Activated naive CD8-positive, alpha-beta T cell treated with anti-CD3 and anti-CD28 coated beads, Interleukin-2, amount 50 U/mL, for 24 hours (primary cell): Measurements from ENCODE around the gene HIGD1A.

Experiments used
- ATAC-seq: fragments of 150-1000 bp; cut with Tn5 transposase; one replicate; pipeline ENCODE4 v1.10.0; 2021
- DNase-seq: peaks from one replicate; pipeline ENCODE4 v3.0.0; 2021
- H3K27ac Mint-ChIP-seq: one replicate; pipeline ENCODE4 v1.8.0; 2021; ENCODE audit warnings: mild to moderate bottlenecking, mixed read lengths
- H3K27me3 Mint-ChIP-seq: one replicate; pipeline ENCODE4 v1.8.0; 2021; ENCODE audit warnings: mixed read lengths
- H3K36me3 Mint-ChIP-seq: one replicate; pipeline ENCODE4 v1.8.0; 2021; ENCODE audit warnings: low read depth, mixed read lengths
- H3K4me1 Mint-ChIP-seq: one replicate; pipeline ENCODE4 v1.8.0; 2021; ENCODE audit warnings: mixed read lengths
- H3K4me3 Mint-ChIP-seq: one replicate; pipeline ENCODE4 v1.8.0; 2021; ENCODE audit warnings: mild to moderate bottlenecking, moderate library complexity, mixed read lengths
- H3K9me3 Mint-ChIP-seq: one replicate; pipeline ENCODE4 v1.8.0; 2021; ENCODE audit warnings: mixed read lengths

HIGD1A gene

GRCh38 chr3:42804106-42804830 is at the start of gene HIGD1A:
Gene HIGD1A, minus strand, starts transcription at chr3:42804490. Its CDS starts 10,237 bp downstream, at chr3:42794253.
- peaks cover 47% of the 10 kb centered on the region for H3K4me1 Mint-ChIP-seq
- H3K27me3 Mint-ChIP-seq = peaks cover 10% of the 10 kb centered on the region
- no peaks in the 10 kb centered on the region for H3K9me3 Mint-ChIP-seq
- peak; percentile 100 for ATAC-seq
- peak within 1 kb of the TSS; percentile 93 for H3K27ac Mint-ChIP-seq
- peaks cover 12% of the 10 kb centered on the region for H3K36me3 Mint-ChIP-seq
- DNase-seq = peak; percentile 93
- peak within 1 kb of the TSS; percentile 99 for H3K4me3 Mint-ChIP-seq

- Mint-ChIP-seq H3K4me1 (no peaks in the 10 kb centered on the region), H3K9me3 (no peaks in the 10 kb centered on the region), H3K27ac (no peak overlapping the region), H3K4me3 (no peak overlapping the region), H3K36me3 (no peaks in the 10 kb centered on the region), H3K27me3 (peaks cover 6% of the 10 kb centered on the region)
- no peak for ATAC-seq
- no peak for DNase-seq
Measured at GRCh38 chr3:42853739-42854302, 49.5 kb upstream of the HIGD1A start.

- DNase-seq = no peak
- no peaks in the 10 kb centered on the region for H3K4me1 Mint-ChIP-seq
Measured at GRCh38 chr3:42853056-42853455, 48.8 kb upstream of the HIGD1A start.

GRCh38 chr3:42852441-42852840 is 48.2 kb upstream of the HIGD1A start:
- Mint-ChIP-seq H3K27ac (no peak overlapping the region), H3K9me3 (no peaks in the 10 kb centered on the region), H3K27me3 (peaks cover 4% of the 10 kb centered on the region), H3K36me3 (no peaks in the 10 kb centered on the region), H3K4me1 (peaks cover 5% of the 10 kb centered on the region), H3K4me3 (no peak overlapping the region)
- ATAC-seq (no peak), DNase-seq (no peak)

More at GRCh38 chr3:42853056-42853455, 48.8 kb upstream of the HIGD1A start:
- no peak overlapping the region for H3K4me3 Mint-ChIP-seq
- no peak for ATAC-seq
- H3K9me3 Mint-ChIP-seq = no peaks in the 10 kb centered on the region
- no peaks in the 10 kb centered on the region for H3K36me3 Mint-ChIP-seq
- H3K27ac Mint-ChIP-seq = no peak overlapping the region
- H3K27me3 Mint-ChIP-seq = peaks cover 4% of the 10 kb centered on the region

GRCh38 chr3:42851228-42851834 is 47.0 kb upstream of the HIGD1A start:
- Mint-ChIP-seq H3K9me3 (no peaks in the 10 kb centered on the region), H3K27me3 (peaks cover 2% of the 10 kb centered on the region), H3K4me1 (peaks cover 16% of the 10 kb centered on the region), H3K36me3 (no peaks in the 10 kb centered on the region), H3K27ac (no peak overlapping the region), H3K4me3 (no peak overlapping the region)
- ATAC-seq (no peak), DNase-seq (no peak)

- DNase-seq (no peak), ATAC-seq (no peak)
- Mint-ChIP-seq H3K9me3 (no peaks in the 10 kb centered on the region), H3K27me3 (peaks cover 2% of the 10 kb centered on the region), H3K36me3 (no peaks in the 10 kb centered on the region), H3K4me3 (no peak overlapping the region), H3K27ac (no peak overlapping the region), H3K4me1 (peaks cover 23% of the 10 kb centered on the region)
Measured at GRCh38 chr3:42850263-42850662, 46.0 kb upstream of the HIGD1A start.

- Mint-ChIP-seq H3K9me3 (no peaks in the 10 kb centered on the region), H3K27me3 (peaks cover 1% of the 10 kb centered on the region), H3K4me3 (no peak overlapping the region), H3K36me3 (no peaks in the 10 kb centered on the region), H3K4me1 (peaks cover 23% of the 10 kb centered on the region), H3K27ac (no peak overlapping the region)
- ATAC-seq = no peak
- DNase-seq = no peak
Measured at GRCh38 chr3:42849017-42849416, 44.7 kb upstream of the HIGD1A start.

- ATAC-seq = no peak
- Mint-ChIP-seq H3K4me3 (no peak overlapping the region), H3K9me3 (no peaks in the 10 kb centered on the region), H3K27me3 (no peaks in the 10 kb centered on the region), H3K36me3 (no peaks in the 10 kb centered on the region), H3K27ac (peak overlapping the region; percentile 72), H3K4me1 (peaks cover 23% of the 10 kb centered on the region)
- DNase-seq = no peak
Measured at GRCh38 chr3:42847731-42848130, 43.4 kb upstream of the HIGD1A start.

GRCh38 chr3:42846685-42847522 is 42.6 kb upstream of the HIGD1A start:
- no peaks in the 10 kb centered on the region for H3K9me3 Mint-ChIP-seq
- ATAC-seq (peak; percentile 44), DNase-seq (peak; percentile 25)
- H3K4me1 Mint-ChIP-seq = peaks cover 23% of the 10 kb centered on the region
- H3K36me3 Mint-ChIP-seq = no peaks in the 10 kb centered on the region
- H3K27me3 Mint-ChIP-seq = no peaks in the 10 kb centered on the region
- peak overlapping the region; percentile 21 for H3K4me3 Mint-ChIP-seq
- peak overlapping the region; percentile 72 for H3K27ac Mint-ChIP-seq

GRCh38 chr3:42844815-42845214 is 40.5 kb upstream of the HIGD1A start:
- DNase-seq (no peak), ATAC-seq (no peak)
- no peaks in the 10 kb centered on the region for H3K9me3 Mint-ChIP-seq
- no peaks in the 10 kb centered on the region for H3K27me3 Mint-ChIP-seq
- H3K4me3 Mint-ChIP-seq = no peak overlapping the region
- no peaks in the 10 kb centered on the region for H3K36me3 Mint-ChIP-seq
- no peak overlapping the region for H3K27ac Mint-ChIP-seq
- peaks cover 23% of the 10 kb centered on the region for H3K4me1 Mint-ChIP-seq

GRCh38 chr3:42844412-42844713 is 40.1 kb upstream of the HIGD1A start:
- Mint-ChIP-seq H3K4me3 (no peak overlapping the region), H3K27me3 (no peaks in the 10 kb centered on the region), H3K27ac (no peak overlapping the region)

GRCh38 chr3:42843713-42844411 is 39.6 kb upstream of the HIGD1A start:
- no peak for DNase-seq
- no peak overlapping the region for H3K4me3 Mint-ChIP-seq
- H3K36me3 Mint-ChIP-seq = no peaks in the 10 kb centered on the region
- H3K4me1 Mint-ChIP-seq = peaks cover 23% of the 10 kb centered on the region
- ATAC-seq = no peak
- no peaks in the 10 kb centered on the region for H3K9me3 Mint-ChIP-seq
- no peaks in the 10 kb centered on the region for H3K27me3 Mint-ChIP-seq
- H3K27ac Mint-ChIP-seq = no peak overlapping the region

More at GRCh38 chr3:42844412-42844713, 40.1 kb upstream of the HIGD1A start:
- H3K4me1 Mint-ChIP-seq = peaks cover 23% of the 10 kb centered on the region
- H3K36me3 Mint-ChIP-seq = no peaks in the 10 kb centered on the region
- ATAC-seq (no peak), DNase-seq (no peak)
- H3K9me3 Mint-ChIP-seq = no peaks in the 10 kb centered on the region

GRCh38 chr3:42841332-42841731 is 37.0 kb upstream of the HIGD1A start:
- peaks cover 8% of the 10 kb centered on the region for H3K4me1 Mint-ChIP-seq
- H3K36me3 Mint-ChIP-seq = no peaks in the 10 kb centered on the region
- H3K27me3 Mint-ChIP-seq = no peaks in the 10 kb centered on the region
- DNase-seq (no peak), ATAC-seq (no peak)
- no peak overlapping the region for H3K27ac Mint-ChIP-seq
- no peaks in the 10 kb centered on the region for H3K9me3 Mint-ChIP-seq
- H3K4me3 Mint-ChIP-seq = no peak overlapping the region

- no peak for DNase-seq
- ATAC-seq = peak; percentile 80
- no peak overlapping the region for H3K27ac Mint-ChIP-seq
Measured at GRCh38 chr3:42839616-42840015, 35.3 kb upstream of the HIGD1A start.

More at GRCh38 chr3:42839616-42840015, 35.3 kb upstream of the HIGD1A start:
- H3K9me3 Mint-ChIP-seq = no peaks in the 10 kb centered on the region
- no peaks in the 10 kb centered on the region for H3K36me3 Mint-ChIP-seq
- H3K27me3 Mint-ChIP-seq = no peaks in the 10 kb centered on the region
- no peak overlapping the region for H3K4me3 Mint-ChIP-seq
- H3K4me1 Mint-ChIP-seq = no peaks in the 10 kb centered on the region
